GM12872 (cell line): ENCODE data around the gene THRB.

Experiments used
- TF ChIP-seq, protein P1 (sequence below): IDR thresholded peaks from 3 replicates; pipeline ENCODE4 v1.5.1; 2011; ENCODE audit warnings: low read depth, mild to moderate bottlenecking, low read length, moderate library complexity; ENCODE audit not compliant: insufficient read depth

THRB gene

DNA sequence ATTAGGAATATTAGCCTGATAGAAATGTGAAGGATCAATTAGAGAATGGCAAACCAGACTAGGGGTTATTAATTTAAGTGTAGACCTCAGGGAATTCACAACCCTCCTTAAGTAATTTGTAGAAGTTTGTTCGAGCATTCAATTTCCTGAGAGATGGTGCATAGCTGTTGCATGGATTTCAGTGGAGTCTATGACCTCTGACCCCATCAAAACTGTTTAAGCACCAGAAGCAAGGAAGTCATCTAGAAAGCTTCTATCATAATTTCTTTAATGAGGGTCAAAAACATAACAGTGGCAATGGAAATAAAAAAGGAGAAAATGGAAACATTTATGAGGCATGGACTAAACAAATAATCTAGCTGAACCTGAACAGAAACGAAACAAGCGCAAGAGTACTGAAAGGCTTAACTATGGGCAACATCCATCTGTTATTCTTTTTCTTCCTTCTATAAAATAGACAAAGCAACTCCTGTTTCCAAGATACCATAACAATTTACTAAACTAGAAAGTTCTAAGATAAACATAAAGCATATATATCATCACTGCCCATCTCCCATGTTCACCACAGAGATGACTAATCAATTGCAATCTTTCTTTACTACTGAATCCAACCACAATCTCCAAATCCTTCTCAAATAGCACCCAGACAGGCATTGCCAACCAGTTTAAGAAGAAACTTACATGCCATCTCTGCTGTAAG lies 151.4 kb downstream of the THRB start:
- TF ChIP-seq, protein P1, sequence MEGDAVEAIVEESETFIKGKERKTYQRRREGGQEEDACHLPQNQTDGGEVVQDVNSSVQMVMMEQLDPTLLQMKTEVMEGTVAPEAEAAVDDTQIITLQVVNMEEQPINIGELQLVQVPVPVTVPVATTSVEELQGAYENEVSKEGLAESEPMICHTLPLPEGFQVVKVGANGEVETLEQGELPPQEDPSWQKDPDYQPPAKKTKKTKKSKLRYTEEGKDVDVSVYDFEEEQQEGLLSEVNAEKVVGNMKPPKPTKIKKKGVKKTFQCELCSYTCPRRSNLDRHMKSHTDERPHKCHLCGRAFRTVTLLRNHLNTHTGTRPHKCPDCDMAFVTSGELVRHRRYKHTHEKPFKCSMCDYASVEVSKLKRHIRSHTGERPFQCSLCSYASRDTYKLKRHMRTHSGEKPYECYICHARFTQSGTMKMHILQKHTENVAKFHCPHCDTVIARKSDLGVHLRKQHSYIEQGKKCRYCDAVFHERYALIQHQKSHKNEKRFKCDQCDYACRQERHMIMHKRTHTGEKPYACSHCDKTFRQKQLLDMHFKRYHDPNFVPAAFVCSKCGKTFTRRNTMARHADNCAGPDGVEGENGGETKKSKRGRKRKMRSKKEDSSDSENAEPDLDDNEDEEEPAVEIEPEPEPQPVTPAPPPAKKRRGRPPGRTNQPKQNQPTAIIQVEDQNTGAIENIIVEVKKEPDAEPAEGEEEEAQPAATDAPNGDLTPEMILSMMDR = no peak

DNA sequence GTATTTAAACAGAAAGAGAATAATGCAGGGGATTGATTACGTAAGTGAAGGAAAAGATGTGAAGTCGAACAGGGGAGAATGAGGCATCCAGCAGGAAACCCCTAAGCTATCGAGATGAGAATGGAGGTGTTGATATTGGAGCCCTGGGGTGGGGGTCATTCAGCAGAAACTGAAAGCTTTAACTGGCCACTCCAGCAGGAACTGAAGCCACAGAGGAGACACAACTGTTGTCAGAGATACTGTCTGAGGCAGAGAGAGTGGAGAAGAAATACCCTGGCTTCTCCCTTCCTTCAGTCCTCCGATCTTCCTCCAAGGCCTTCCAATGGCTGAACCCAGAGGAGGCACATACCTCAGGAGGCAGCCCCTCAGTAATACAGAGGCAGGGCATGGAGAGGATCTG lies 152.4 kb downstream of the THRB start:
- TF ChIP-seq, protein P1 = no peak

DNA sequence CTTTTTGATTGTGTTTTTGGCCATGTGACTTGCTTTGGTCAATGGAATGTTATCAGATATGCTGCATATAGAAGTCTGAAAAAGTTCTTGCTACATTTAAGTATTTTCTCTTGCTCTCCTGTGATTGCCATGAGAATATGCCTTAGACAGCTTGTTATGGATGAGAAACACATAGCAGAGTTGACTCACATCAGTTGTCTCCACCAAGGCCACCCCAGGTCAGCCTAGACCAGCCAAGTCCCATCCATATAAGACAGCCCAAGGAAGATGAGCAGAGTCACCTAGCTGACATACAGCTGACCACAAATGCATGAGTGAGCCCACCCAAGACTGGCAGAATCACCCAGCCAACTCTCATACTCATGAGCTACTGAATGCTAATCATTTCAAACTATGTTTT lies 153.0 kb downstream of the THRB start:
- TF ChIP-seq, protein P1 = no peak

DNA sequence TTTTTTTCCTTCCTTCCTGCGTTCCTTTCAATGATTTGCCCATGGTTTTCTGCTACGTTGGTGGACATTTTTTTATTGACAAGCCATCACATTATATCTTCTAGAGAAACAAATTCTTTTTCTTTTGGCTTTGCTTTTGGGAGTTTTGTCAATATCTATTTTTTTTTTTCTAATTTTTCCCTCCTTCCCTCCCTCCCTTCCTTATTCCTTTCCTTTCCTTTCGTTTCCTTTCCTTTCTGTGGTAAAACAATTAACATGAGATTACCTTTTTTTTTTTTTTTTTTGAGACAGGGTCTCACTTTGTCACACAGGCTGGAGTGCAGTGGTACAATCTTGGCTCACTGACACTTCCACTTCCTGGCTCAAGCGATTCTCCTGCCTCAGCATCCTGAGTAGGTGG lies 153.7 kb downstream of the THRB start:
- TF ChIP-seq, protein P1 = no peak

DNA sequence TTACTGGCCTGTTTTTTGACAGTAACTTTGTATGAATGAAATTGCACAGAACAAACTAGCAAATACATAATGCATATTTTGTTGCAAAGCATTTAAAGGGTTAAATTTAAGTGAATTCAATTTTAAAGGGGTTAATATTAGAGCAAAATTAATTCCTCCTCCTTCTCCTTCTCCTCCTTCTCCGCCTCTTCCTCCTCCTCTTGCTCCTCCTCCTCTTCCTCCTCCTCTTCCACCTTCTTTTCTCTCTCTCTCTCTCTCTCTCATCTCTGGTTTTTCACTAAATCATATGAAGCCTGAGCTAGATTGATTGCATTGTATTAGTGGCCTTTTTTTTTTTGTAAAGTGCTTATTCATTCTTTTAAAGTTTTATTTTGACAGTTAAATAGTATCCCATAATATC lies 154.5 kb downstream of the THRB start:
- TF ChIP-seq, protein P1 = no peak

DNA sequence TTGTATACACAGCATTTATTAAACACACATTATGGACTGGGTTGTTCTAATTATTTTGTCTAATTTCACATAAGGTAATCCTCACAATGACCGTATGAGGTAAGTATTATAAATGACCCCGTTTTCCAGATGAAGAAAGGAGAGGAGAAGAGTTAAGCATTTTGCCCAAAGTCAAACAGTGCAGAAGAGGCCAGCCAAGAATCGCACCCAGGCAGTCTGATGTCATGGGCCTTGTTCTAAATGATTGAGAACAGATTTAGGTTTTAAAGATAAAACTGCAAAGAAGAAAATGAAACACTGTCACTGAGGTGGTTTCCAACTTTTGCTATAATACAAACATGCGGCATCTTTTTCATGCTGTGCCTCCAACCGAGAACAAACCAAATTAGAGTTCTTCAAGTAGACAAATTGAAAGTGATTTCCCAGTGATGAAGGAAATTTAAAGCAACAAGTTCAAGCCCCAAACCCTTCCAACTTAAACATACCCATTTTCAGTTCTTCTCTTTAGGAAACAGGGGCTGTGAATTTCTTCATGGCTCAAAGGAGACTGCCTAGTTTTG lies 155.3 kb downstream of the THRB start:
- TF ChIP-seq, protein P1 = no peak

DNA sequence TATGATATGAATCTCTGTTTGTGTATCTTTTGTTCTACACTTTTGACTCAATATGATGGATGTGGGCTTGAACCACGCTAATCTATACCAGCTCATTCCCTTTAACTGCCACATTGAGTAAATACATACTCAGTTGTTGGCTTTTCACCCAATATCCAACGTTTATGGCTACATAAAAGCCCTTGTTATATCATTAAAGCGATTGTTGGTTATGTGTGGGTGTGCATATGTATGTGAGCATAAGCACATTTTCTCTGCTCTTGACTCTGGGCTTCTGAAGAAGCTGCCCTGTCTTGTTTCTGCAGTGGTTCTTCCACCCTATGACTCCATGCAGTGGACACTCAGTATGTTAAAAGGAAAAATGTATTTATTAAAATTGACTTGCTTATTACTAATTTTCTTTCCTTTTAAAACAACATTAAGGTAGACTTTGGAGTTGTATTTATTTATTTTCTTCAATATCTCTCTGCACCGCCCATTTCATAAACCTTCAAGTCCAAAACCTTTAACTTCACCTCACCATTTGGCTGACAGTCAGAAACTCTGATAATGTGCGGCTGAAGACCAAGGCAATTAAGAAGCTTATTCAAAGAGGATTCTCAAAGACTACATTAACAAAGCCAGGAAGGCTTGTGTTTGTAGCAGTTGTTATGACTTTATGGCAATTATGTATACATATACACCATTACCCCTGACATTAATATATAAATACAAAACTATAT lies 156.1 kb downstream of the THRB start:
- TF ChIP-seq, protein P1 = no peak
